GM21717 (cell line): ENCODE measurements around the gene ZNF318.
A peak's percentile ranks its signal among the peaks of the same experiment; 100 is the strongest.
"Not testable (repeated sequence)": the region's sequence is repeated elsewhere in the genome, so short reads cannot be mapped to it uniquely, and the experiment has no call there.

ENCODE experiments used
- ATAC-seq: cut with Tn5 transposase; IDR thresholded peaks from one replicate; pipeline ENCODE4 v1.9.1; 2021; ENCODE audit warnings: mild to moderate bottlenecking, moderate library complexity; ENCODE audit not compliant: unreplicated experiment

The ZNF318 gene

GRCh38 chr6:43369174-43370002, at the start of gene ZNF318:
ZNF318 (minus strand) TSS chr6:43369647; CDS start chr6:43369365, 282 bp downstream.
- ATAC-seq, result peak; percentile 67

GRCh38 chr6:43416935-43417334, 47.5 kb upstream of the ZNF318 start:
- ATAC-seq, result no peak

- not testable (repeated sequence) for ATAC-seq
Measured at GRCh38 chr6:43415275-43415674, 45.8 kb upstream of the ZNF318 start.

DNA sequence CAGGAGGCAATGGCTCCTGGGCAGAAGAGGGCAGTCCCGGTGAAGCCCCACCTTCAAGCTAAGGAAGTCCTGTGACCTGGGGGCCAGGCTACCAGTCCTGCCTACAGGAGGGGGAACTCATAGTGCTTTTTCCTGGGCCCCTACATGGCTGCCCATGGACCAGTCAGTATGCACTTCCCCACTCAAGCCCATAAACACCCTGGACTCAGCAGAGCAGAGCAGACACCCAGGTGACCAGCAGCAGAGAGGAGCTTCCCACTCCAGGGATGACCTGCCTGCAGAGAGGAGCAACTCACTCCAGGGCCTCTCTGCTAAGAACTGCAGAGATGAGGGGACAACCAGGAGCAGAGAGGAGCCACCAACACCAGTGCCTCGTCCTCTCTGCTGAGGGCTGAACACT, 43.6 kb upstream of the ZNF318 start:
- ATAC-seq, result no peak

DNA sequence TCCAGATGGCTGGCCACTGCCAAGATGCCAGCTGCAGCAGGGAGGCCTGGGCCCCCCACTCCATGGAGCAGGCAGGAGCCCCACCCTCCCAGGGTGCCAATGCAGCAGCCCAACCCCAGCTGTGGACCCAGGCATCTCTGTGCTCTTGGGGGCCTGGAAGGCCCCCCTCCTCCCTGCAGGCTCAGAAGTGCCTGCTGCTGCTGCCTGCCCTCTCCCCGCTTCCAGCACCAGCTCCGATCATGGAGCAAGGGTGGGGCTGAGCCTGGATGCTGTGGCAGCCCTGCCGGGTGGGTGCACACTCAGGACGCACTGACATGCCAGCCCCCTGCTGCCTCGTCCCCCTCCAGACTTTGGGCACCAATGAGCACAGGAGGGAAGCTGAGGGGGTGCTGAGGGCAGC, 43.1 kb upstream of the ZNF318 start:
- ATAC-seq, result no peak

DNA sequence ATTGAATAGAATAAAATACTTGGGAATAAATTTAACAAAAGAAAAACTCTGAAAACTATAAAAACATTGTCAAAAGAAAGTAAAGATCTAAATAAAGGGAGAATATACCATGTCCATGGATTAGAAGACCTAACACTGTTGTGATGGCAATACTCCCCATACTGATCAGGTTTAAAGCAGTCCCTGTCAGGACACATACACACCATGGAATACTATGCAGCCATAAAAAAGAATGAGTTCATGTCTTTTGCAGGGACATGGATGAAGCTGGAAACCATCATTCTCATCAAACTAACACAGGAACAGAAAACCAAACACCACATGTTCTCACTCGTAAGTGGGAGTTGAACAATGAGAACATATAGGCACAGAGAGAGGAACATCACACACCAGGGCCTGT, 41.3 kb upstream of the ZNF318 start:
- not testable (repeated sequence) for ATAC-seq

GRCh38 chr6:43408259-43408658, 38.8 kb upstream of the ZNF318 start:
- ATAC-seq, result no peak

- ATAC-seq, result no peak
Measured at GRCh38 chr6:43407296-43407695, 37.8 kb upstream of the ZNF318 start.

DNA sequence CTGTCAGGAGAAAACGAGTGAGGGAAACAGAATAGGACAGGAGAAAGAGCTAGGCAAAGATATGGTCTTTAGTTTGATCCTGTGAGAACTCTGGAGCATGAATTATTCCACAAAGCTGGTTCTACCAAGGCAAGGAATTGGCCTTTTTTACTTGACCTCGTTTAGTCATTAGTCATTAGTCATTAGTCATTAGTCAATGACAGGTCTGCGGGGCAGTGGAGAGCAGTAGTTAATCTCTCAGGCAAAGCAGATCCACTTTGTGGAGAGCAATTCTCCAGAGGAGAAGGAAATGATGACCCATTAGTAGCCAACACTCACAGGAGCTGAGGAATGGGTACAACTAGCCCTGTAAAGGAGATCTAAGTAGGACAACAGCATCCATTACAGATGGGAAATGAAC, 35.9 kb upstream of the ZNF318 start:
- no peak for ATAC-seq

DNA sequence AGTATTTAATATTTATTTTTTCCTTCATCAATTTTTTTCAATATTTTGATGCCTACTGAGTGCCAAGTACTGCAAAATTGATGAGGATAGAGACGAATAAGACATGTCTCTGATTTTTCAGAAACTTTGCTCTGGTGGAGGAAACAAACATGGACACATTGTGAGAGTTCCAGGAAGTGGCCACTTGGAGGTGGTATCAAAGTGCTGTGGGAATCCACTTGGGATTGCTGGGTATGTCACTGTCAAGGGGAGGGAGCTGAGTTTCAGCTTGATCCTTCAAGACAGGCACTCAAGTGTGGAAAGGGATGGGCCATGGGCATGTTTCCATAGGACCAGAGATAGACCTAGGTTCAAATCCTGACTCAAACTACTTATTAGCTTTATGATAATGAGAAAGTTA, 33.4 kb upstream of the ZNF318 start:
- no peak for ATAC-seq

DNA sequence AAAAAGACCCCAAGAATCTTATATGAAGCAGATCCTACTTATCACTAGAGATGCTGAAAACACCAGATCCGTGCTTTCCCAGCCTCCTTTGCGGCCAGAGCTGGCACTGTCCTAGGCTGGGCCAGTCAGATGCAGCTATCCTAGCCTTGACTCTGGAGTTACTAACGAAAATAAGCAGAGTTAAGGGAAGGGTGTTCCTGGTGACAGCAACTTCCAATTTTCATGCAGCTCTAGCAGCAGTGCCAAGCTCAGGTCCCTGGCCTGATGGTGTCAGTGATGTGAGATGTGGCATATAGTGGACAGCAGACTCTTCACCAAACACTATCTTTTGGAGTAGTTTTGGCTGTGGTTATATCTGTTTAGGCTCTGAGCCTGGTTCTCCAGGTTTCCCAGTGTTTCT, 32.3 kb upstream of the ZNF318 start:
- no peak for ATAC-seq

DNA sequence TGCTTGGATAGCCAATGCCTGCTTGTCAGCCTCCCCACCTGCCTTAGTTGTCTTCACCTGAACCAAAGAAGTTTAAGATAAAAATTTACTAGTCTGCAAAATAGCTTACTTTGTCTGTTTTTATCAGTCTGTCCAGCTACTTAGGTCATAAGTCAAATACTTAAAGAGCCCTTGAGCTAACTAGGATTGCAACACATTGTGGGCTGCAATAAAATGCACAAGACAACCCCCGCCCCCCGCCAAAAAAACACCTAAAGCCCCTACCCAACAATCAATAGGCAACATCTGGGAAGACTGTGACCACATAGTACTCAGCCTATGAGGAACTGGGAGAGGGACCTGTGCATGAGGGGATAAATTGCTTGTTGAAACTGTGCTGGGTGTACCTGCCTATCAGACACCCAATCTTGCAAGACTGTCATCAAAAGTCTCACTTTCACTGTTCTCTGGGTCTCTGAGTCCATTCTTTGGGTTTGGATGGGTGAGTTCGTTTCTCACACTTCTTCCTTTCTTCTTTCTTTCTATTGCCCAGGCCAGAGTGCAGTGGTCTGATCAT, 30.6 kb upstream of the ZNF318 start:
- no peak for ATAC-seq

DNA sequence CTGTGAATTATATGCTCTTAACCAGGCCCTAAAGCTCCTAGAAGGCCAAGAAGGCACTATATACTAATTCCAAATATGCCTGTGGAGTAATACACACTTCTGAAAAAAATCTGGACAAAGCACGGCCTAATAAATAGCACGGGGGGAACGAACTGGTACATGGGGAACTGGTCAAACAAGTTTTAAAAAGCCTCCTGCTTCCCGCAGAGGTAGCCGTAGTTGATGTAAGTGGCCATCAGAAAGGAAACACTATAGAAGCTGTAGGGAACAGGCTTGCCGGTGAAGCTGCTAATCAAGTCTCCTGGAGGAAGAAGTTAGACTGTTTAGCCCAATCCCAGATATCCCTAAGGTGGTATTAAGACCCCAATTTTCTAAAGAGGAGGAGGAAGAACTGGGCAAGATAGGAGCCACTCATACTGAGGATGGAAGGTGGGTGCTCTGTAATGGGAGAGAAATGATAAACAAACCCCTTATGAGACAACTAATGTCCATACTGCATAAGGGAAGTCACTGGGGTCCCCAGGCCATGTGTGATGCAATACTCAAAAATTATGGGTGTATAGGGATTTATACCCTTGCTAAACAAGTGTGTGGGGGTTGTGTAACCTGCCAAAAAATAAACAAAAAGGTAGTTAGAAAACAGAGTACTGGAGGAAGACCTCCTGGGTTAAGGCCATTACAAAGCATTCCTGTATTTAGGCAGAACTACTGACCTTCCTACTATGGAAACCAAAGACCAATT, 27.1 kb upstream of the ZNF318 start:
- no peak for ATAC-seq

DNA sequence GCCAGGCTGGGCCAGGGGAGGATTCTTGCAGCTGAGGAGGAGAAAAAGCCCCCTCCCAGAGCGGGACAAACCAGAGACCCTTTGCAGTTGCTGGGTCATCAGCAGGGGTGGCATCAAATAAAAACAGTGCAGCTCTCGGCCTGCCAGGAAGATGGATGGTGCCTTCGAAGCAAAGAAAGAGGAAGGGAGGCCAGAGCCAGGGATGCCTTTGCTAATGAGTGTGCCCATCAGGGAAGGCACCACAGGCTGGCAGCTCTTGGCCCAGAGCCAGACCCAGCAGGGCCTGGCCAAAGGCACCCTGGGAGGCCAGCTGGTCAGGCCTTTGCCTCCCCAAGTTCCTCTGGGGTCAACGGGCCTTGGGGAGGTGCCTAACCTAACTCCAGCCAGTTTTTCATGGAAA, 26.3 kb upstream of the ZNF318 start:
- ATAC-seq, result no peak

DNA sequence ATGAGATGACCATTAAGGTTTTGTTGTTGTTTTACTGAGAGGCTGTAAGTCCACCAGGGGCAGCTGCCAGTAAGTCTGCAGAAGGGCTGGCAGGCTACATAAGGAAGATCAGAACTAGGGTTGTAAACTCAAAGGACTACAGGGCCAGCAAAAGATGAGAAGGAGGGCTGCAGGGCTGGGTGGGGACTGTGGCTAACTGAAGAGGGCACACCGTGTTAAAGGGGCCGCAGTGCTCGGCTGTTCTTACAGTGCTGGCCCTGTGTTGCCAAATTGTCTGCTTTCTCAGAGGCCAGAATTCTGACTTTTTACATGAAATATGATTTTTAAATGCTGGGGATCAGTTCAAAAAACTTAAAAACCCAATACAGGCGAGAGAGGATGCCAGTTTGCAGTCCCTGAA, 25.5 kb upstream of the ZNF318 start:
- no peak for ATAC-seq

GRCh38 chr6:43393602-43394001, 24.2 kb upstream of the ZNF318 start:
- ATAC-seq, result no peak

GRCh38 chr6:43393133-43393532, 23.7 kb upstream of the ZNF318 start:
- ATAC-seq, result not testable (repeated sequence)

GRCh38 chr6:43391440-43392031, 22.1 kb upstream of the ZNF318 start:
- no peak for ATAC-seq

DNA sequence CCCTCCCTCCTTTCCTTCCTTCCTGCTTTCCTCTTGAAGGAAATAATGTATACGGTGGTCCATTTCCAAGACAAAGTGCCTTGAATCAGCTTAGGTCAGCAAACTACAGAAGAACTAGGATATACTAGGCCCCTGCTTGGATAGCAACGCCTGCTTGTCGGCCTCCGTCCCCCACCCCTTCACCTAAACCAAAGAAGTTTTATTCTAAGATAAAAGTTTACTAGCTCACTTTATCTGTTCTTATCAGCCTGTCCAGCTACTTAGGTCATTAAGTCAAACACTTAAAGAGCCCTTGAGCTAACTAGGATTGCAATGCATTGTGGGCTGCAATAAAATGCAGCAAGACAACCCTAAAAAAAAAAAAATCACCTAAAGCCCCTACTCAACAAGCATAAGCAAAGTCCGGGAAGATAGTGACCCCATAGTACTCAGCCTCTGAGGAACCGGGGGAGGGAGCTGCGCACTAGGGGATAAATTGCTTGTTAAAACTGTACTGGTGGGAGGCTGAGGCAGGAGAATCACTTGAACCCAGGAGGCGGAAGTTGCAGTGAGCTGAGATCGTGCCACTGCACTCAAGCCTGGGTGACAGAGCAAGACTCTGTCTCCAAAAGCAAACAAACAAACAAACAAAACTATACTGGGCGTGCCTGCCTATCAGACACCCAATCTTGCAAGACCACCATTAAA, 21.4 kb upstream of the ZNF318 start:
- not testable (repeated sequence) for ATAC-seq

- no peak for ATAC-seq
Measured at GRCh38 chr6:43389730-43390295, 20.4 kb upstream of the ZNF318 start.

DNA sequence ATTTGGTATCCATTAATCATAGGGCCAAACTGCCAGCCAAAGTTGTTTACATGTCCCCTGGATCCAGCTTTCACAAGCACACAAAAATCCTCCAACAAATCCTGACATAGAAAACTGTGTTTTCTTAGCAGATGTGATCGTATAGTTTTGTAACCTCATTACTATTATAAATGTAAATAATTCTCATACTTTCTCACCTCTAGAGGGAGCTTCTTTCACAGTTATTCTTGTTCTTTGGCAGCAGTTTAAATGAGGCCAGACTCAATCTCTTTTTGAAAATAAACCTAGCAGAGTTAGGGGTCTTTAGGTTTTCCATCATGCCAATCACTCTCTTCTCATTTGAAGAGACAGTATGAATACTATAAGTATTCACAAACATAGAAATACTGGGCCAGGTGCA, 17.0 kb upstream of the ZNF318 start:
- ATAC-seq, result no peak
